GM18505 (cell line): ENCODE results near the gene WDFY2.

Experiments
- ATAC-seq: cut with Tn5 transposase; IDR thresholded peaks from one replicate; pipeline ENCODE4 v1.9.1; 2021; ENCODE audit not compliant: unreplicated experiment
- POLR2A ChIP-seq: IDR thresholded peaks from 4 replicates; pipeline ENCODE4 v1.6.1; 2011; ENCODE audit warnings: borderline replicate concordance; ENCODE audit not compliant: insufficient read depth, insufficient read length; ENCODE audit errors: extremely low read depth

WDFY2 gene

DNA sequence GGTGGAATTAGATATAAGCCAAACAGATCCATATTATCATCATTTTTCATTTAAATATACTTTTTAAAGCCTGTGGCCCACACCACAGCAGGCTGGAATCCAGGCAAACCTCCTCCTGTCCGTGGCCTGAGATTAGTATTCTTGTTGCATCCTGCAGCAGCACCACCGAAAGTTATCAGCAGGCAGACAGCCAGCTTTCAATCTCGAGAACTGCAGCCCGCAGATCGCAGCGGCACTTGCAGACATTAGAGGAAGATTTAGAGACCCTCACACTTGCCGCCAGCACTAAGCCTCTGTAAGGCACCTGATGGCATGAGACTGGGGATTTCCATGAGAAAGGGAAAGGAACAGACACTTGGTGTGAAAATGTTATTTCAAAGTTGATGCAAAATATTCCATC lies 212.3 kb downstream of the WDFY2 start:
- no peak for TF ChIP-seq POLR2A
- no peak for ATAC-seq

DNA sequence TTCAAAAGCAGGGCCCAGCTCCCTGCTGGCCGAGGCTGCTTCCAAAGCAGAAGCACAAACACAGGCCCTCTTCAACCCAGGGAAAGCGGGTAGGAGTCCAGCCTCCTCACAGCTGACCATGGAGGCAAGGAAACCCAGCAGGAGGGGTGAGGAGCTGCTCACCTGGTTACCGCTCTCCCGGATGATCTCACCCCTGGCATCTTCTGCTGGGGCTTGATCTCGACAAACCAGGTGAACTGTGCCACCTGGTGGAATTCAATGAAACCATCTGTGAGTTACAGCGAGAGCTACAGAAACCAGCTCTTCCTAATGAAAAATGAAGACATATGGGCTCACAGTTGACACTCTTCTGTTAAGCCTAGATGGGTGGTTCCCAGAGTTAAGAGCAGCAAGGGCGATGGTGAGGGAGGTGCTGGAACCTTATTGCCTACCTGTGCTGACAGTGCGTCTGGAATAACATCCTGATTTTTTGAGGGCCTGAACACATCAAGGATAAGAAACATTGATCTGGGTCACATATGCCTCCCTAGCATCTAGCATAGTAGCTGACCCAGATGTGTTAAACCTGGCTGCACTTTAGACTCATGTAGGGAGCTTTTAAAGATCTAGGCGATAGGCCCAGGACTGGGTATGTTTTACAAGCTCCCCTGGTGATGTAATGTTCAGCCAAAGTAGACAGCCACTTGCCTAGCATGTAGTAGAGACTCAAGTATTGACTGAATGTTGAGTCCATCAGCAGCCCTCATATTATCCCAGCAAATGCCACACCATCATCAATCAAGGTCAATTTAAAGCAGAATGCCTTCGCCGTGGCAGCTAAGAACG lies 213.6 kb downstream of the WDFY2 start:
- no peak for TF ChIP-seq POLR2A
- peak; percentile 36 for ATAC-seq

GRCh38 chr13:51799261-51799660 lies 215.0 kb downstream of the WDFY2 start:
- no peak for TF ChIP-seq POLR2A
- no peak for ATAC-seq

DNA sequence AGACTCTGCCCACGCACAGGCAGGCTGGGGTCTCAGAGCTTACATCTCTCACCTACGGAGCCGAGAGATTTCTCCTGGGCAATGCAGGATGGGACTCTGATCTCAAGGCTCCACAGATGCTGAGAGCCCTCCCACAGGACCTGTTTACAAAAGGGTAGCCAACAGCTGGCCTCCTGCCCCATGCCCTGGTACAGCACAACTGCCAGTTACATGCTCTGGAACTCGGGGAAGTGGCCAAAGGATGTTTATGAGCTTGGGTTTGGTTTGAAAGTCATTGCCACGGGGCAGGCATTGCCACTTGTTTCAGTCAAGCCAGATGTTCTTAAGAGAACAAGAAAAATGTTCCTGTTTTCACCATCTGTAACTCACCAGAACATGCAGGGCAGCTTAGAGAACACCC lies 216.2 kb downstream of the WDFY2 start:
- TF ChIP-seq POLR2A, result no peak
- ATAC-seq, result no peak

- no peak for ATAC-seq
- no peak for TF ChIP-seq POLR2A
Measured at GRCh38 chr13:51801631-51802099, 217.4 kb downstream of the WDFY2 start.

DNA sequence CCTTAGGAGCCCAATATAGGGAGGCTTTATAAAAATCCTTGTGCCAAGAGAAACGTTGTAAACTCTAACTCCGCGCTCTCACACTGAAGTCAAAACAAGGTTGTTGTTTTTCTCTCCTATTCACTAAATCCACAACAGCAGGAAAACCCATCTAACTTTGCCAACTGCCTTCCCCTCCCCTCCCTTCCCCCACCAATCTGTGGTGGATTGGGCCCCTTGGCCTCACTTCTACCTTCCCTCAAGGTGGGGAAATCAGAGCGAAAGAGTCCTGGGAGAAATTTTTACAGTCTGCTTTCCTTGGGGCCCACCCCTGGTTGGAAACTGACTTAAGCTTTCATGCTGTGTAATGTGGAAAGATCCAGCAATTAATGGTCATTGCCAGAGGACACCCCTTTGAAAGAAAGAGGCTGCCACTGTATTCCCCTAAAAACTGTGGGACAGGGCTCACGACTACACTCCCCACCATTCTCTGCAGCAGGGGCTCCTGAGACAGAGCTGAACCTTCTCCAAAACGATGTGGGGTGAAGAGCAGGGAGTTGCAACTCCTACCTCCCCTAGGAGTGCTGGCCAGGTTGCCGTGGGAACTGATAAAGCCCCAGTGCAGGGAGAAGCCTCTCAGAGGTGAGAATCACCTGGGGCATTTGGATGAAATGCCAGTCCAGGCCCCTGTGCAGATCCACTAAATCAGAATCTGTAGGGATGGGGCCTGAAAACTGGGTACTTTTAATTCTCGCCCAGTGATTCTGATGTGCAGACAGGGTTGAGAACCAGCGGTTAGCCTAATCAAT lies 218.6 kb downstream of the WDFY2 start:
- ATAC-seq, result no peak

DNA sequence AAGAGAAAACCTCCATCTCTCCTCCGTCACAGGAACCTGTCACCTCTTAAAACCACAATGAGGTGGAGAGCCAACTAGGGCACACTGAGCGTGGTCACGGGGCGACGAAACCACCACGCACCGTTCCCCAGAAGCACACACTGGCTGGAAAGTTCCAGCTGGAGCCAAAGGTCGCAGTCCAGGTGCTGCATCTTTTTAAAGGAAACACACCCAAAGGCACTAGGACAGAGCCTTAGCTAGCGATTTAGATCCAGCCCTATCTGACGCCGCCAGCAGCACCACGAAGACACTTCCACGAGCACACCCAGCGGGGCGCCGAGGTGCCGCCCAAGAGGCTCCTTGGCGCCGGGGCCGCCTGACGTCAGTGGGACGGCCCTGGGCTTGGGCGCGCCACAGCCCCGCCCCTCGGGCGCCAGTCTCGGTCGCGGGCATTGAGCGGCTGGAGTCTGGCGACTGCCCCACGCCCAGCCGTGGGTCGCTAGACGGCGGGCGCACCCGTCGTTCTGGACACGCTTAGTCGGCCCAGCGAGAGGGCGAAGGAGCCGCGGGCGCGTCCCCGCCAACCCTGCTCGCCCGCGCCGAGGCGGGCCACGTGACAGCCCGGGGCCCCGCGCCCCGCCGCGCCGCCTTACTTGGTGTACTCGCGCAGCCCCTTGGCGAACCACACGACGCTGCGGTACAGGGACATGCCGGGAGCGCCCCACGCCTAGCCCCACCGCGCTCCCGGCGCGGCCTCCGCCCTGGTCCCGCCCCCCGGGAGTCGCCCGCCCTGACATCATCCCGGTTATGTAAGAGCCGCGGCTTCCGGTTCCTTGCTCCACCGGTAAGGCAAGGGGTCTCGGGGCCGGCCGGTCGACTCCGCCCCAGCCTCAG lies 219.4 kb downstream of the WDFY2 start, which contains the start of gene DHRS12:
Gene DHRS12 (minus strand): TSS at position 742 of the 873 bp plus-strand sequence. CDS start 4,504 bp downstream, outside the sequence.
- ATAC-seq, result peak; percentile 90
- peak; percentile 92 for TF ChIP-seq POLR2A

More for the DNA sequence above, 218.6 kb downstream of the WDFY2 start:
- TF ChIP-seq POLR2A, result no peak

DNA sequence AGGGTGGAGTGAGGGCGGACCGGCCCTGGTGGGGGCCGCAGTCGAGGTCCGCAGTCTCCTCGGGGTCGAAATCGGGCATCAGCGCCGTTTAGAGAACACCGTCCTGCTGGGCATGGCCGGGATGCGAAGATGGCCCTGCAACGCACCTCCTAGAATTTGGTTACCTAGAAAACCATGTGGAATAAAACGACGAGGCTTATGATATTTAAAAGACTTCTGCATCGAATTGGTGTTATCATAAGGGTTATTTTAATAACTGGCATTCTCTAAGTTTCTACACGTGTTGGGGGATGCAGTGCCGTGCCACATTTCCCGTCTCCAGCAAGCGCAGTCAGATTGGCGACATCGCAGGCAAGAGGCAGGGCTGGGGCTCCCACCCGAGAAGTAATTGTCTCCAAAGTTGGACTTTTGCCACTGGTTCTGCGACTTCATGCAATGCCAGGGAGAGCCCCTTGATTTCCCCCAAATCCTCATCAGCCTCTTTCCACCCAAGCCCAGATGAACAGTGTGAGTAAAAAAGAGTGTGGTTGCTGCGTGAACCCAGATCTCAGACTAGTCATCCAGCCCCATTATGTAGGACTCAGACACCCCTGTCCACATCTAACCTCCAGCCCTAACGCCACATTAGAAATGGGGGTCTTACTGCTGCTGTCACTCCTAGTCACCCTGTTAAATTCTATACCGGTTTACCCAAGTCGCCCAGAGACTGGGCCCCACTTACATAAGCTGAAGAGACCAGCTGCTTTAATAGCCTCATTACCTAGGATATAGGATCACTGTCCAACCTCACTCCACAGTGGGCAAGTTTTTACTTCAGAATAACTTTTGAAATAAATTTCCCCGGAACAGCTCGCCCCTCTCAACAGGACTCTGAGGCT lies 220.3 kb downstream of the WDFY2 start:
- no peak for ATAC-seq
- TF ChIP-seq POLR2A, result no peak

DNA sequence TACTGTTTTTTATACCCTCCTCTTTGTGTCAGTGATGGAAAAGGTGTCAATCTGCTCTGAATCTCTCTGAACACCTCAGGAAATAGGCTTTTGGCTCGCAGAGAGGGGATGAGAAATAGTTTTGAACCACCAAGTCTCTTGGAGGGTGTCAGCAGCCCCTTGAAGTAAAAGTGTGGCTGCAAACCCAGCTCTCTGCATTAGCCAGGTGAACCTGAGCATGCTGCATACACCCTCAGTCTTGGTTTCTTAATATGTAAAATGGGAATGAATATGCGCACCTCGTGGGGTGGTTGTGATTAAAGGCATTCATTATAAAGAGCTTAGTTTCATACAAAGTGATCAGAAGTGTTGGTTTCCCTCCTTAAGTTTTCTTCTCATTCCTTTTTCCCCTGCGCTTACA lies 221.1 kb downstream of the WDFY2 start:
- ATAC-seq, result no peak
- no peak for TF ChIP-seq POLR2A

GRCh38 chr13:51805925-51806324 lies 221.7 kb downstream of the WDFY2 start:
- no peak for TF ChIP-seq POLR2A
- ATAC-seq, result no peak

DNA sequence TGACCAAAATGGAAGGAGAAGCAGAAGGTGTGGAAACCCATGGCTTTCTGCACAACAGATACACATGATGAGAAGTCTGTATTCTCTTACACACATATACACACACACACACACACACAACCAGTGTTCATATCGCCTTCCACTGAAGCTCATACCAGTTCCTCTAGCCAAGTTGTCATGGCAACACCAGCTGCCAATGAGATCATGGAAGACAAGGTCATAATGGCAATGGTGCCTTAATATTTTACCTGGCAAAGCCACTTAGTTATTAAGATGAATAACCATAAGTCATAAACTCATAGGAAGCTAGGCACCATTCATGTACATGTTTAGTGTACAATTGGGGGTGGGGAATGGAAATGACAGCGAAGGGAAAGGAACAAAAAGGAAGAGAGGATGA lies 222.3 kb downstream of the WDFY2 start:
- TF ChIP-seq POLR2A, result no peak
- no peak for ATAC-seq

DNA sequence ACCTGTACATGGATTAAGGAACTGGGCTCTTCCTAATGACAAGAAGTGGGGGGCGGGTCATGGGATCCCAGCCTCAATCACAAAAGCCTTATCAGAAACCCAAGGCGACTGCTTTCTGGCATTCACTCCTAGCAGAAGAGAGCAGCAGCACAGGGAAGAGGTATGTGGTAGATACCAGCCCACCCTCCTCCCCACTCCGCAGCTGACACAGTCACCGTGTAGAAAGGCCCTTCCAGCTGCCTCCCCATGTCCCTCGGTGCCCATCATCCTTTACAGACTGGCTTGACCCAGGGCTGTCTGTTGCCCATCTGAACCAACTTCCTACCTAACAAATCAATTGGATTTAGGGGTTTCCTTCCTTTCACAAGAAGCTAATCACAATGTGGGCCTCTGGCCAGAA lies 222.8 kb downstream of the WDFY2 start:
- no peak for TF ChIP-seq POLR2A
- ATAC-seq, result no peak
